Loucy (cell line): ENCODE results near the gene PSMD11.

Source experiments
- CTCF ChIP-seq: fragments of 200-600 bp; sonication (generic); conservative IDR thresholded peaks from 2 replicates; pipeline ENCODE4 v1.5.1; 2014; ENCODE audit warnings: mild to moderate bottlenecking, antibody characterized with exemption, low read length
- EZH2phosphoT487 ChIP-seq: fragments of 200-600 bp; IDR thresholded peaks from 2 replicates; pipeline ENCODE4 v1.6.1; 2018; ENCODE audit warnings: antibody characterized with exemption, mild to moderate bottlenecking, moderate library complexity, borderline replicate concordance

- TF ChIP-seq CTCF (no peak), EZH2phosphoT487 (no peak)
These were observed 79.7 kb downstream of the PSMD11 start for GRCh38 chr17:32523827-32524552.
